ENCODE measurements around the gene DDX10. TPM values are rescaled to one million over a fixed set of nuclear protein-coding genes. Genes with fewer than 3 reads are reported as not detected.
"Not testable (repeated sequence)": the region's sequence is repeated elsewhere in the genome, so short reads cannot be mapped to it uniquely, and the experiment has no call there.

DDX10 gene
- total RNA-seq, 1 experiment from 2014 or later = 43.4 TPM

DNA sequence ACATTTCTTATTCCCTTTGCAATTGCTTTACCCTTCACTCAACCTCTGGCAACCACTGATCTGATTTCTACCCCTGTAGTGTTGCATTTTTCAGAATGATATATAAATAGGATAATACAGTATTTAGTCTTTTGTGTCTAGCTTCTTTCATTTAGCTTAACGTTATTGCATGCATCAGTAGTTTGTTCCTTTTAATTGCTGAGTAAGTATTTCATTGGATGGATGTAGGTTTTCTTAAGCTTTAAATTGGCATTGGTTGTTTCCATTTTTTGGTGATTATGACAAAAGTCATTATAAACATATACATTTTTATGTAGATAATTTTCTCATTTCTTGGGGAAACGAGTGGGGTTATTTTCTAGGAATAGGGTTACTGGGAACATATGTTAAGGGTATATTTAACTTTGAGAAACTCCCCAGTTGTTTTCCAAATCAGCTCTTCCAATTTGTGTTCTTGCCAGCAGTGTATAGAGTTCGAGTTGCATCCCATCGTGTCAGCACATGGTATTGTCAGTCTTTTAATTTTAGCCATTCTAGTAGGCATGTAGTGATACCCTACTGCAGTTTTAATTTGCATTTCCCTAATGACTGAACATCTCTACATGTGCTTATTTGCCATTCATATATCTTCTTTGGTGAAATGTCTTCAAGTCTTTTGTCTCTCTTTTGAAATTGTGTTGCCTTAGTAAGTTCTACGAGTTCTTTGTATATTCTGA is 60.3 kb downstream of the DDX10 start:
- H3K4me3 ChIP-seq = no peak overlapping the region
- H3K27ac ChIP-seq = no peak overlapping the region
- H3K27me3 ChIP-seq = no peaks in the 10 kb centered on the region
- no peaks in the 10 kb centered on the region for H3K9me3 ChIP-seq (replicated peaks)
- H3K4me1 ChIP-seq = no peaks in the 10 kb centered on the region
- peaks cover 9% of the 10 kb centered on the region for H3K36me3 ChIP-seq
- DNase-seq = no peak

DNA sequence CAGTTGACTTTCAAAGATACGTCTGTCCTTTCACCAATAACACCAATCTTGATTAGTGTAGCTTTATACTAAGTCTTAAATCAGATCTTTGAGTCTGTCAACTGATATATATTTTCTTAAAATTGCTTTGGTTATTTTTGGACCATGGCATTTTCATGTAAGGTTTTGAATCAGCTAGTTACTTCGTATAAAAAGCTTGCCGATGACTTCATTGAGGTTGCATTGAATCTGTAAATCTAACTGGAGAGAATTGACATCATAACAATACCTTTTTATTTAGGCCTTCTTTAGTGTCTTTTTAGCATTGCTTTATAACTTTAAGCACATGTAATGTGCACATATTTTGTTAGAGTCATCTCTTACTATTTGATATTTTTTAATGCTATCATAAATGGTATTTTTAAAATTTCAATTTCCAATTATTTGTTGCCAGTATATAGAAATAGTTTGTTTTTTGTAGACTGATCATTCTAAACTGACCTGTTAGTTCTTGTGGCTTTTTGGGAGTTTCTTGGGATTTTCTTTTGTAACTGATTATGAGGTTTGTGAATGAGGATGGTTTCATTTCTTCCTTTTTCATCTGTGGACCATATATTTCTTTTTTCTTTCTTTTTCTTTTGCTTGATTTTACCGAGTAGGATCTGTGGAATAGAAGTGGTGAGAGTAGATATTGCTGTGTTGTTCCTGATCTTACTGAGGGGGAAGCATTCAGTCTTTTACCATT is 61.4 kb downstream of the DDX10 start:
- Histone ChIP-seq H3K36me3 (peaks cover 7% of the 10 kb centered on the region), H3K9me3 (replicated peaks) (no peaks in the 10 kb centered on the region), H3K27me3 (no peaks in the 10 kb centered on the region), H3K4me1 (no peaks in the 10 kb centered on the region), H3K27ac (no peak overlapping the region), H3K4me3 (no peak overlapping the region)
- no peak for DNase-seq

DNA sequence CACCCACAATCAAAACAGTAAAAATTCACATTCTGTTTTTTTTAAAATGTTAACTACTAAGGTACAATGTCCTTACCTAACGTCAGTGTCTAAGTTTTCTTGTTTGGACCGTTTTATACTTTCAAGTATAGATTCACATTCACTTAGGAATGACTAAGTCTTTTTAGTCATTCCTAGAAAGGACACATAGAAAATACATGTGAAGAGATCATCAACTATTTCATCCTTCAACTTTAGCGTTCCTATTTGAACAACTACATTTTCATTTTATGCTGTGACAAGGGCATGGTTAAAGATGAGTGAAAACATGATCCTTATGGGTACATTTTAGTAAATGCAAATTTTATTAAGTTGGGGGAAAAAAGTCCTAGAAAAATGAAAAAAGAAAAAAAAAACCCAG is 62.8 kb downstream of the DDX10 start:
- Histone ChIP-seq H3K27ac (no peak overlapping the region), H3K4me3 (no peak overlapping the region), H3K4me1 (no peaks in the 10 kb centered on the region), H3K9me3 (replicated peaks) (no peaks in the 10 kb centered on the region), H3K36me3 (peaks cover 4% of the 10 kb centered on the region; the same call in 1 of the 2 replicates), H3K27me3 (no peaks in the 10 kb centered on the region)
- no peak for DNase-seq

DNA sequence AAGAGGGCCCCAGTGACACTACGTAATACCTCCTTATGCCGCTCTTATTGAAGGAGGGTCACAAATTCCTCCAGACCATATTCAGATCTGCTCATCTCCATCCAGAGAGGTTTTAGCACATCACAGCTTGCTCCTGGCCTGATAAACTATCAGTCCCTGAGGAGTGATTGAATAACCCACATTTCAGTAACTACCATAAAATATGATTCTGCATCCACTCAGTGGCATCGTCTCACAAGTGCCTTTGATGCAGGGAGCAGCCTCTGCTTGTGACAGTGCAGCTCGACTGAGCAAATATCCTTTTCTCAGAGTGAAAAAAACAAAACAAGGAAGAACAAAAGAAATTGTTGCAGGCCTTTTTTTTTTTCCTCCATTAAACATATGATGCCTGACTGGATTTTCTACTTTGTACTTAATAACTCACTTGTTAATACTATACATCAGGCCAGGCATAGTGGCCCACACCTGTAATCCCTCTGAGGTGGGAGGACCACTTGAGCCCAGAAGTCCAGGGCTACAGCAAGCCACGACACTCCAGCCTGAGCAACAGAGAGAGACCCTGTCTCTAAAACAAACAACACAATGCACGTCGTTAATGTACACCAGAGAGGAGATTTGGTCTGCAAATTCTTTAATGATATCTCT is 64.5 kb downstream of the DDX10 start:
- Histone ChIP-seq H3K27ac (no peak overlapping the region), H3K4me1 (no peaks in the 10 kb centered on the region), H3K4me3 (no peak overlapping the region), H3K36me3 (peaks cover 4% of the 10 kb centered on the region; the same call in 1 of the 2 replicates), H3K27me3 (no peaks in the 10 kb centered on the region), H3K9me3 (replicated peaks) (no peaks in the 10 kb centered on the region)
- no peak for DNase-seq

DNA sequence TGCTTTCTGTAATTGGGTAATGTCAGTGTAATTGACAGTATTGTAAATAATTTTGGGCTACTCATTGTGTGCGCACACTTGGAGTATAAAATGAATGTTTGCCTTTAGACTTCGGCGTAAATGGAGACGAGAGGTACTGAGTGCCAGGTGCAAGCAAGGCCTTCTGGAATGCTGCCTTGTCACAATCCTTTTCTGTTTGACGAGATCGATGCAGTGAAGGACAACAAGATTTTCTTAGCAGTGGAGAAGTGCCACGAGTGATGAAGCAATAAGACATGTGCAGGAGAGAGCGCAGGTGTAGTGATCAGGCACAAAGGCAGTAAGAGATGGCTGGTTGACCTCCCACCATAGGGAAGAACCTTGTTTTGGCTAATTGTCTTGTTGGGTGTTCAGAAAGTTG is 67.5 kb downstream of the DDX10 start:
- no peak overlapping the region for H3K4me3 ChIP-seq
- no peaks in the 10 kb centered on the region for H3K27me3 ChIP-seq
- no peaks in the 10 kb centered on the region for H3K9me3 ChIP-seq (replicated peaks)
- no peaks in the 10 kb centered on the region for H3K4me1 ChIP-seq
- no peak for DNase-seq
- no peaks in the 10 kb centered on the region for H3K36me3 ChIP-seq
- H3K27ac ChIP-seq = no peak overlapping the region

DNA sequence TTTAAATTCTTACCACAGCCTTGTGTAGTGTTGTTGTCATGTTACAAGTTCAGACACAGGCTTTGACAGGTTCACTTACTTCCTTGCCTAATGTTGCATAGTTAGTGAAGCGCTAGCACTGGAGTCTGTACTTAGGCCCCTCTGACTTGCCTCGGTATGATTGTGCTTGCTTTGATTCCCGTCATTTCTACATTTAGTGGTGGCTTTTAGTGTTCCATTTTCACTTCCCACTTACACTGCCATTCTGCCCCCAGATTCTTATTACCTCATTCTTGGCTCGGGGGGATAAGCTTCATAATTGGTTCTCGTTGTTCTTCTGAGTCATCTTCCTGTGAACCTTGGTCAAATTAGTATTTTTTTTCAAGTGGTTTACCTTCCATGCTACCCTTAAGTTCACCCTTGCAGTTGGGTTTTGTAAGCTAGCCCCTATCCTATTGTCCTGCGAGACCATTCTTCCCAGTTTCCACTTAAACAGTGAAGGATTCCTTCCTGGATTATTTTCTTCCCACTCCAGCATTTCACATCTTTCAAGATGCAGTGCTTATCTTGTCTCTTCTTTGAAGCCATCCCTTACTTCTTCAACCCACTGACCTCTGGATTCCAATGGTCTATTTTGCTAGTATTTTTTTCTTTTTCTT is 68.7 kb downstream of the DDX10 start:
- H3K36me3 ChIP-seq = no peaks in the 10 kb centered on the region
- no peaks in the 10 kb centered on the region for H3K4me1 ChIP-seq
- H3K9me3 ChIP-seq (replicated peaks) = no peaks in the 10 kb centered on the region
- H3K27me3 ChIP-seq = no peaks in the 10 kb centered on the region
- peak in 1 of 2 experiments; percentile 5 for DNase-seq
- H3K27ac ChIP-seq = no peak overlapping the region
- no peak overlapping the region for H3K4me3 ChIP-seq

DNA sequence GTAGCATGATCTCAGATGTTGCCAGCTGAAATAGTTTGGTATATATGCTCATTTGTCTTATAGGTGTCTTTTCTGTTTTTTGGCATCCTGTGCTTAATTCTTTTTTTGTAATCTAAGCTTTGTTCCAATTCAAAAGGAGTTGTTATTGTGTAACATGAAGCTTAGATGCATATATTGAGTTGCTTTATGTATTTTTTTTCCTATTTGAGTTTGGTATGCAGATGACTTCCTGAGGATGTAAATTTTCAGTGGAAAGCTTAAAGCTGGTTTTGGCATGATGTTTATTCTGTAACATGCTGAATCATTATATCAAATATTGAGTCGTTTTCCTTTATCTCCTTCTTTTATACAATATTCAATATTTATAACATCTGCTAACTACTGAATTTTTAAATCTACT is 69.4 kb downstream of the DDX10 start:
- DNase-seq = no peak
- no peaks in the 10 kb centered on the region for H3K4me1 ChIP-seq
- no peaks in the 10 kb centered on the region for H3K9me3 ChIP-seq (replicated peaks)
- no peaks in the 10 kb centered on the region for H3K36me3 ChIP-seq
- no peaks in the 10 kb centered on the region for H3K27me3 ChIP-seq
- no peak overlapping the region for H3K27ac ChIP-seq
- no peak overlapping the region for H3K4me3 ChIP-seq

DNA sequence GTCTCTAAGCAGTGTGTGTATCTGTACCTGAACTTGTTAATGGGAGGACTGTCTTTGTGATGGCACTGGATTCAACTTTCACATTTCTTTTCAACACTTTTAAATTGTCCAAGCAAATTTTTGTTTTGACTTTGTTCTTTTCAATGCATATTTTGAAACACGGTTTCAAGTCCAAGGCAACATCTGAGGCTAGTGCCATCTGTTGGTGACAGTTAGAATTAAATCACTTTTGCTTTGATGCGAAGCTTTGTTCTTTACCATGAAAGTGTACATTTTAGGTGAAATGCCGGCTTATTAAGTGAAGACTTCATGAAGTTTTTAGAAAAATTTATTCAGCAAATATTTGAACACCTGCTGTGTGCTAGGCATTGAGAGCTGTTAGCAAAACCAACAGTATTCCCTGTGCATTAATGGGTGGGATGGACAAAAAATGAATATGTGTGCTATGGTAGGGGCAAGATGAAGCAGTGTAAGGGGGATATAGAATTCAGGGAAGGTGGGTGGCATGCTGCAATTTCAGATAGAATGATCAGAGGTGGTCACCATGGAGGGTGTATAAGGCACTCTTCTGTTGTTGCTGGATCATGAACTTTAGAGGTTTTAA is 70.2 kb downstream of the DDX10 start:
- H3K27ac ChIP-seq = no peak overlapping the region
- H3K9me3 ChIP-seq (replicated peaks) = no peaks in the 10 kb centered on the region
- H3K4me3 ChIP-seq = no peak overlapping the region
- H3K36me3 ChIP-seq = no peaks in the 10 kb centered on the region
- DNase-seq = peak in 1 of 2 experiments; percentile 18
- H3K27me3 ChIP-seq = no peaks in the 10 kb centered on the region
- no peaks in the 10 kb centered on the region for H3K4me1 ChIP-seq

DNA sequence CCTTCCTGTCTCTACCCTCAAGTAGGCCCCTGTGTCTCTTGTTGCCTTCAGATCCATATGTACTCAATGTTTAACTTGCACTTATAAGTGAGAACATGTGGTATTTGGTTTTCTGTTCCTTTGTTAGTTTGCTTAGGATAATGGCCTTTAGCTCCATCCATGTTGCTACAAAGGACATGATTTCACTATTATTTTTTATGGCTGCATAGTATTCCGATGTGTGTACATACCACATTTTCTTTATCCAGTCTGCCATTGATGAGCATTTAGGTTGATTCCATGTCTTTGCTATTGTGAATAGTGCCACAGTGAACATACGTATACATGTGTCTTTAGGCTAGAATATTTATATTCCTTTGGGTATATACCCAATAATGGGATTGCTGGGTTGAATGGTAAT is 75.3 kb downstream of the DDX10 start:
- not testable (repeated sequence) for H3K4me1 ChIP-seq; H3K36me3 ChIP-seq; DNase-seq; H3K4me3 ChIP-seq; H3K9me3 ChIP-seq (replicated peaks); H3K27me3 ChIP-seq; H3K27ac ChIP-seq

DNA sequence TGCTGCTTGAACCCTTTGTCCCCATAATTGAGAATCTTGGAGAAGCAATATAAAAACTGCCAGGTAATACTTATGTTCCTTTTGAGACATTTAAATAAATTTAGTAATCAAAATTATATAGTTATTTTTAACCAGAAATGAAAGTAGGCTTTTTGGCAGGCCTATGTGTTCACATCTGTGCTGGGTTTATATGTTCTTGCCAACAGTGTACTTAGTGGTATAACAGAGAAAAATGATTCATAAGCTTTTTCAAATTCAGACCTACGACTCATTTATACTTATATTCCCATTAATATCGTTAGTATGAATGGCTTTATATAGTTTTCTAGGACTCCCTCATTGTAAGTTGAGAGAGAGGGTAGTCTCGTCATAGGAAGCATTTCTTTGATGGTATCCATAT is 79.0 kb downstream of the DDX10 start:
- no peaks in the 10 kb centered on the region for H3K27me3 ChIP-seq
- no peak overlapping the region for H3K27ac ChIP-seq
- no peaks in the 10 kb centered on the region for H3K36me3 ChIP-seq
- H3K9me3 ChIP-seq (replicated peaks) = no peaks in the 10 kb centered on the region
- H3K4me3 ChIP-seq = no peak overlapping the region
- no peak for DNase-seq
- no peaks in the 10 kb centered on the region for H3K4me1 ChIP-seq

DNA sequence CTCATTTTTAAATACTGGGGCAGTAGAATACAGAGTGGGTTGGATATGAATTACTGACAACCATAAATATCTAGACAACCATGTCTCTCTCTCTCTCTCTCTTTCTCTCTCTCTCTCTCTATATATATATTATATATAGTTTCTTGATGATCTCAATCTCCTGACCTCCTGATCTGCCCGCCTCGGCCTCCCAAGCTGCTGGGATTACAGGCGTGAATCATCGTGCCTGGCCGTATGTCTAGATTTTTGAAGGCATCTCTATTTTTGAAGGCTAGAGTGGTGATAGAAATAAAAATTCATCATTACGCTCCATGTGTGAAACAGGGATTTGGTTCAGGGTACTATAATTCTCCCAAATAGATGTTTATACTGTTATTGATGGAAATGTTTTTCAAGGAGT is 84.1 kb downstream of the DDX10 start:
- H3K27me3 ChIP-seq = no peaks in the 10 kb centered on the region
- no peak overlapping the region for H3K4me3 ChIP-seq
- no peaks in the 10 kb centered on the region for H3K9me3 ChIP-seq (replicated peaks)
- H3K4me1 ChIP-seq = 0 out of 2 replicates have a peak, but pooled peaks cover 8% of the 10 kb centered on the region
- no peak for DNase-seq
- H3K27ac ChIP-seq = no peak overlapping the region
- no peaks in the 10 kb centered on the region for H3K36me3 ChIP-seq

DNA sequence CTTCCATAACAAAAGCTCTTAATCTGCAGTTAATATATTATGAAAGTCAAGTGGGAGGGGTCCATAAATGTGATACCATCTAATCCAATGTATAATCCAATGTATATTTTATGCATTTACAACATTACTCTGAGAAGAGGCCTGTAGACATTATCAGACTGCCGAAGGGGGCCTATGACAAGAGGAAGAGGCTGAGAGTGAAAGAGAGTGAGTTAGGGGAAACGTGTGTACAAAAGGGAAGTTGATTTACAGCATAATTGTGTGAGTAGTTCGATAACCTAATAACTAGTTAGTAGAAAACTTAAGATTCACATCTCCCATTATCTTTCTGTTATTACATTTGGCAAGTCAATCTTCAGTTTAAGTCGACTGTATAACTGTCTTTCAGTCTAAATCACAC is 86.6 kb downstream of the DDX10 start:
- Histone ChIP-seq H3K4me1 (peaks cover 18% of the 10 kb centered on the region), H3K4me3 (no peak overlapping the region), H3K36me3 (no peaks in the 10 kb centered on the region), H3K27ac (no peak overlapping the region), H3K9me3 (replicated peaks) (no peaks in the 10 kb centered on the region), H3K27me3 (no peaks in the 10 kb centered on the region)
- no peak for DNase-seq

DNA sequence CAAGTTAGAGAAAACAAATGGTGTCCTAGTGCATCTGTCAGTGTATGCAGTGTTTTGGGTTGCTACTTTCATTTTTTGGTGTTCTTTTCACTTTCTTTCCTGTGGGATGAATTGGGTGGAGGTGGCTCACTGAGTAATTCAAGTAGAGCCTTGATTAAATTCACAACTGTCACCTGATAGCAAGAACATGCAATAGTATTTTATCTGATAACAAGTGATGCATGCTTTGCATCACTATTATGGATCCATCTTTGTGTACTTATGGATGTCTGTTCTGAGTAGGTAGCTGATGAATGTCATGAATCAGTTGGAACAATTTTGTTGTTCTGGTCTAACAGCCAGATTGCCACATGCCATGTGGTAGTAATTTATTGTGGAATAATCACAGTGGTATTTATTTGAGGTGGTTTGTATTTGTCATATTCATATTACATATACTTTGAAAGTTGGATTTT is 87.5 kb downstream of the DDX10 start:
- peaks cover 21% of the 10 kb centered on the region for H3K4me1 ChIP-seq
- H3K27ac ChIP-seq = no peak overlapping the region
- no peaks in the 10 kb centered on the region for H3K9me3 ChIP-seq (replicated peaks)
- H3K27me3 ChIP-seq = no peaks in the 10 kb centered on the region
- H3K36me3 ChIP-seq = no peaks in the 10 kb centered on the region
- no peak overlapping the region for H3K4me3 ChIP-seq
- no peak for DNase-seq

DNA sequence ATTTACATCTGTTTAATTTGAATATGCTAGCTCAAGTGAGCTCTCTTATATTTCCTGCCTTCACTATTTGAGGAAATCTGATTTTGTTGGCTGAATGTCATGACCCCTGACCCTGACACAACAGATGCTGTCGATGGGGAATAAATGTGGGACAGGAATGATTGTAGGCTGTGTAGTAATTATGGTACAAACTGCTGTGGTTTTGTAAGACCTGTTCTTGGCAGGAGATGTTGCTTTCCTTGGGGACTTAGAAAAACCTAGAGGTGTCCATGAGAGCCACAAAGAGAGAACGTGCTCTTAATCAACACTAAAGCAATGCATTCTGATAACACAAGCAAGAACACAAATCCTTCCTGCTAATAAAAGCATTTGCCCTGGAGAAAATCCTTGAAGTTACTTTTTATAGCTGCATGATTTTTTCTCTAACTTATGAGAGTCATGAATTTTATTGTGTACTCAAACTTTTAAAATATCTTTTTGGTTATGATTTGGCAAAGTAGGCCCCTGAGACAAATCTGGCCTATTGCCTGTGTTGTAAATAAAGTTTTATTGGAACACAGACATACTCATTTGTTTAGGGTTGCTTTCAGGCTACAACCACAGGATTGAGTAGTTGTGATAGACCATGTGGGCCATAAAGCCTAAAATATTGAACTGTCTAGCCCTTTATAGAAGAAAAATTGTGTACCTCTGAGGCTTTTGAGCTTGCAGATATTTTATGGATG is 90.2 kb downstream of the DDX10 start:
- no peaks in the 10 kb centered on the region for H3K27me3 ChIP-seq
- no peaks in the 10 kb centered on the region for H3K9me3 ChIP-seq (replicated peaks)
- H3K27ac ChIP-seq = no peak overlapping the region
- no peaks in the 10 kb centered on the region for H3K36me3 ChIP-seq
- DNase-seq = peak; percentile 3 to 38
- no peak overlapping the region for H3K4me3 ChIP-seq
- H3K4me1 ChIP-seq = peaks cover 21% of the 10 kb centered on the region
